Upper lobe of right lung (tissue), 1 donor: ENCODE data around the gene FNIP1. TPM values are rescaled to one million over a fixed set of nuclear protein-coding genes. Genes with fewer than 3 reads are reported as not detected.

Source experiments
- ATAC-seq: fragments of 200-7000 bp; cut with Tn5 transposase; one replicate; pipeline ENCODE4 v1.9.1; 2020; ENCODE audit warnings: mild to moderate bottlenecking, moderate library complexity
- DNase-seq: peaks from one replicate; pipeline ENCODE4 v3.0.0-alpha.2; 2020
- H3K27ac ChIP-seq: fragments of 200-600 bp; one replicate; pipeline ENCODE4 v1.8.0; 2022
- H3K27me3 ChIP-seq: fragments of 200-600 bp; one replicate; pipeline ENCODE4 v1.8.0; 2022; ENCODE audit warnings: mild to moderate bottlenecking
- H3K36me3 ChIP-seq: fragments of 200-600 bp; one replicate; pipeline ENCODE4 v1.8.0; 2022
- H3K4me1 ChIP-seq: fragments of 200-600 bp; one replicate; pipeline ENCODE4 v1.8.0; 2022
- H3K4me3 ChIP-seq: fragments of 200-600 bp; one replicate; pipeline ENCODE4 v1.8.0; 2022; ENCODE audit warnings: mild to moderate bottlenecking
- H3K9me3 ChIP-seq: fragments of 200-600 bp; one replicate; pipeline ENCODE4 v1.8.0; 2022
- intact Hi-C: fragments of 100-400 bp; cut with DNase I; formaldehyde crosslinking; loops from one replicate; pipeline ENCODE4 v1.11.0; 2022
- total RNA-seq: library from RNA; stranded (reverse); fragmentation: NEBNext Ultra II Directional; extraction: Animal tissue kit (Norgen Biotek cat#: 25700); gene quantifications from one replicate; pipeline ENCODE4 v1.2.1, GENCODE V29; 2021
- TF ChIP-seq, protein P1 (sequence below): fragments of 200-600 bp; IDR thresholded peaks from one replicate; pipeline ENCODE4 v1.8.0; 2022; ENCODE audit warnings: antibody characterized with exemption
- donor health status: DM: no; HTN: yes; CAD: no; lungs with severe emphysema.

Gene FNIP1
- total RNA-seq, 1 donor from 2014 or later, result 42.7 TPM

DNA sequence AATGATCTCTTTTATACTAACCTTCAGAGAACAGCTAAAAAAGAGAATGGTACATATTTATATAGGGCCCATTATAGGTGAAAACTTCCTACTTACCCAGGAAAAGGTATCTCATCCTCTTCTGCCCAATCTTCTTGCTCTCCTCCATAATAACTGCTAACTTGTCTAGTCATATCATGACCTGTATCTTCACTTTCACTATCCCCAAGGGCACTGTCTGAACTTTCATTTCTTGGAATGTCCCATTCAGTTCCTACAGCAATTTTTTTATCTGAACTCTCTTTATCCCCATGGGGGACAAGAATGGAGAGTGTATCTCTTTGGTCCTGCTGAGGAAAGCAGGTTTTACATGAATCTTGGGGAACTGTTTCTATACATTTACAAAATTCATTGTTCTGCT, 125.4 kb downstream of the FNIP1 start:
- Histone ChIP-seq H3K9me3 (no peaks in the 10 kb centered on the region), H3K4me1 (peaks cover 23% of the 10 kb centered on the region), H3K27me3 (no peaks in the 10 kb centered on the region), H3K27ac (peak overlapping the region; percentile 71), H3K4me3 (no peak overlapping the region), H3K36me3 (peaks cover 50% of the 10 kb centered on the region)
- intact Hi-C loops, result no loop called here
- no peak for DNase-seq
- no peak for ATAC-seq
- TF ChIP-seq, protein P1, sequence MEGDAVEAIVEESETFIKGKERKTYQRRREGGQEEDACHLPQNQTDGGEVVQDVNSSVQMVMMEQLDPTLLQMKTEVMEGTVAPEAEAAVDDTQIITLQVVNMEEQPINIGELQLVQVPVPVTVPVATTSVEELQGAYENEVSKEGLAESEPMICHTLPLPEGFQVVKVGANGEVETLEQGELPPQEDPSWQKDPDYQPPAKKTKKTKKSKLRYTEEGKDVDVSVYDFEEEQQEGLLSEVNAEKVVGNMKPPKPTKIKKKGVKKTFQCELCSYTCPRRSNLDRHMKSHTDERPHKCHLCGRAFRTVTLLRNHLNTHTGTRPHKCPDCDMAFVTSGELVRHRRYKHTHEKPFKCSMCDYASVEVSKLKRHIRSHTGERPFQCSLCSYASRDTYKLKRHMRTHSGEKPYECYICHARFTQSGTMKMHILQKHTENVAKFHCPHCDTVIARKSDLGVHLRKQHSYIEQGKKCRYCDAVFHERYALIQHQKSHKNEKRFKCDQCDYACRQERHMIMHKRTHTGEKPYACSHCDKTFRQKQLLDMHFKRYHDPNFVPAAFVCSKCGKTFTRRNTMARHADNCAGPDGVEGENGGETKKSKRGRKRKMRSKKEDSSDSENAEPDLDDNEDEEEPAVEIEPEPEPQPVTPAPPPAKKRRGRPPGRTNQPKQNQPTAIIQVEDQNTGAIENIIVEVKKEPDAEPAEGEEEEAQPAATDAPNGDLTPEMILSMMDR, result no peak

DNA sequence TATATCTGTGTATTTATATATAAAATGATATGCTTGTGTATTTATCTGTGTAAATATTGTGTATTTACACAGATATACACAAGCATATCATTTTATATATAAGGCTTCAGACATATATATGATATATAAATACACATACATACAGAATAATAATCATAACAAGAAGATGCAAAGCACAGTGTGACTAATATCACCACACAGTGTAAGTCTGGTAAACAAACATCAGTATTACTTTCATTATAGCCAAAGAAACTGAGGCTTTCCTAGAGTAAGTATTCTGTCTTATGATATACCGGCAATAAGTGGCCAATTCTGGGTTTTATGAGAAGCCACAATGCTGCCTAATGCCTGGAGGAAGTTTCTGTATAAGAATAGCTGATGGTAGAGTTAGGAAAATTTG, 131.9 kb downstream of the FNIP1 start:
- no peak overlapping the region for H3K4me3 ChIP-seq
- H3K9me3 ChIP-seq, result peaks cover 6% of the 10 kb centered on the region
- DNase-seq, result no peak
- intact Hi-C loops, result no loop called here
- TF ChIP-seq, protein P1, result no peak
- no peak overlapping the region for H3K27ac ChIP-seq
- no peaks in the 10 kb centered on the region for H3K27me3 ChIP-seq
- H3K4me1 ChIP-seq, result no peaks in the 10 kb centered on the region
- peaks cover 65% of the 10 kb centered on the region for H3K36me3 ChIP-seq
- ATAC-seq, result no peak

DNA sequence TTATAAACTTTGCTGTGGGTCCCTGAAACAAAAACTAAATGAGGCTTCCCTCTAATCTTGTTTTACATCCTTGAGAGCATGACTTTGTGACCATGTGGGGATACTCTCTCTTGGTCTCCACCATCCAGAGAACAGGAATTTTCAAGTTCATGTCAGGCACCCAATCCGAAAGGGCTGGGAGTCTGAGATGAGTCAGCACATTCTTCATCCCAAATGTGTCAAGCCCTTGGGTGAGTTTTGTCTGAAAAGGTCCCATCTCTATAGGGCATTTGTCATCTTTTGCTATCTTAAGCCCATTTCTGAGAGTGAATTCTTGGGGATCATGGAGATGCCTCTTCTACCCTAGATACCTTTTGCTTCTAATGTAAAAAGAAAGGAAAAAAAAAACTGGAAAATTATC, 134.9 kb downstream of the FNIP1 start:
- ATAC-seq, result no peak

DNA sequence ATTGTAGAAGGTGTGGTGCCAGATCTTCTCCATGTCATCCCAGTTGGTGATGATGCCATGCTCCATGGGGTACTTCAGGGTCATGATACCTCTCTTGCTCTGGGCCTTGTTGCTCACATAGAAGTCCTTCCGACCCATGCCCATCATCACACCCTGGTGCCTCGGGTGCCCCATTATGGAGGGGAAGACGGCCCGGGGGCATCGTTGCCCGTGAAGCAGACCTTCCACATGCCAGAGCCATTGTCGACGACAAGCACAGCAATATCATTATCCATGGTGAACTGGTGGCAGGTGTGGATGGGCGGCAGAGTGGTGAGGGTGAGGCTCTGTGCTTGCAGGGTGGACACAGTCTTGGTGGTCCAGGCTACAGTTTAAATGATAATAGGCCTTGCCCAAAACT, 137.0 kb downstream of the FNIP1 start:
- peaks cover 6% of the 10 kb centered on the region for H3K9me3 ChIP-seq
- no peak overlapping the region for H3K27ac ChIP-seq
- TF ChIP-seq, protein P1, result no peak
- intact Hi-C loops, result no loop called here
- ATAC-seq (no peak), DNase-seq (no peak)
- no peaks in the 10 kb centered on the region for H3K27me3 ChIP-seq
- H3K4me1 ChIP-seq, result no peaks in the 10 kb centered on the region
- peaks cover 40% of the 10 kb centered on the region for H3K36me3 ChIP-seq
- no peak overlapping the region for H3K4me3 ChIP-seq

More for the DNA sequence above, 134.9 kb downstream of the FNIP1 start:
- Histone ChIP-seq H3K27ac (no peak overlapping the region), H3K27me3 (no peaks in the 10 kb centered on the region), H3K9me3 (peaks cover 6% of the 10 kb centered on the region), H3K36me3 (peaks cover 56% of the 10 kb centered on the region), H3K4me3 (no peak overlapping the region), H3K4me1 (no peaks in the 10 kb centered on the region)
- TF ChIP-seq, protein P1, result no peak
- DNase-seq, result no peak
- intact Hi-C loops, result no loop called here

DNA sequence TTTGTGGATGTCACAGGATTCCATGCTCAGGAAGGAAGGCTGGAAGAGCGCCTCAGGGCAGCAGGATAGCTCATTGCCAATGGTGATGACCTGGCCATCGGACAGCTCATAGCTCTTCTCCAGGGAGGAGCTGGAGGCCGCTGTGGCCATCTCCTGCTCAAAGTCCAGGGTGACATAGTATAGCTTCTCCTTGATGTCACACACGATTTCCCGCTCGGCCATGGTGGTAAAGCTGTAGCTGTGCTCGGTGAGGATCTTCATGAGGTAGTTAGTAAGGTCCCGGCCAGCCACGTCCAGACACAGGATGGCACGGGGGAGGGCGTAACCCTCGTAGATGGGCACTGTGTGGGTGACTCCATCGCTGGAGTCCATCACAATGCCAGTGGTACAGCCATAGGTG, 137.5 kb downstream of the FNIP1 start:
- ATAC-seq (peak; percentile 29), DNase-seq (no peak)
- intact Hi-C loops, result no loop called here
- Histone ChIP-seq H3K27me3 (no peaks in the 10 kb centered on the region), H3K27ac (no peak overlapping the region), H3K4me1 (no peaks in the 10 kb centered on the region), H3K9me3 (peaks cover 6% of the 10 kb centered on the region), H3K36me3 (peaks cover 35% of the 10 kb centered on the region), H3K4me3 (no peak overlapping the region)
- TF ChIP-seq, protein P1, result no peak

DNA sequence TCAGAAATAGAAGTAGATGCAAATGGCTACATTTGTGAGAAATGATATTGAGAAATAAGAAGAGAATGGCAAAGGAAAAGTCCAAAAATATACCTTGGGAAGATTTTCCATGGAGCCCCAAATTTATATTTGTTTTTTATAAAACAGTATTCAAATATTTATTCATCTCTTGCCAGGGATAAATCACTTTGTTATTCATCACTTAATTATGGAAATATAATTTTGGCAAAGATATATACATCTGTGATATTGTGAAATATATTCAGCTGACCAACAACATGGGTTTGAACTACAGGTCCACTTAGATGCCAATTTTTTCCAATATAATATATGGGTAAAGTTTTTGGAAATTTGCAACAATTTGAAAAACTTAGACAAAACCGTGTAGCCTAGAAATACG, 142.0 kb downstream of the FNIP1 start:
- ATAC-seq, result no peak
- DNase-seq, result no peak
- intact Hi-C loops, result no loop called here
- TF ChIP-seq, protein P1, result no peak
- no peak overlapping the region for H3K27ac ChIP-seq
- peaks cover 48% of the 10 kb centered on the region for H3K36me3 ChIP-seq
- no peaks in the 10 kb centered on the region for H3K9me3 ChIP-seq
- no peaks in the 10 kb centered on the region for H3K27me3 ChIP-seq
- no peak overlapping the region for H3K4me3 ChIP-seq
- H3K4me1 ChIP-seq, result no peaks in the 10 kb centered on the region
